HepG2 (cell line): ENCODE results near the gene ITGA6. TPM values are rescaled to one million over a fixed set of nuclear protein-coding genes. Genes with fewer than 3 reads are reported as not detected.

ENCODE experiments used
- EED ChIP-seq: sonication (generic); formaldehyde crosslinking; IDR thresholded peaks from 2 replicates; pipeline ENCODE4 v1.5.0; 2020; ENCODE audit warnings: mild to moderate bottlenecking, missing genetic modification reagents
- ETV5 ChIP-seq: IDR thresholded peaks from 2 replicates; pipeline ENCODE4 v1.6.1; 2018; ENCODE audit warnings: missing biosample characterization, missing genetic modification reagents, inconsistent platforms, borderline replicate concordance
- GABPA ChIP-seq, 2 experiments: IDR thresholded peaks; 2 replicates each; pipeline ENCODE4 v1.6.1; 2011 to 2016; ENCODE audit warnings: low read depth in 2 of 2, low read length in 1 of 2, missing biosample characterization in 1 of 2, missing genetic modification characterization in 1 of 2
- HDAC6 ChIP-seq: fragments of 200-600 bp; sonication (generic); IDR thresholded peaks from 2 replicates; pipeline ENCODE4 v1.7.0; 2017; ENCODE audit warnings: mild to moderate bottlenecking, antibody characterized with exemption, low read length, low read depth
- HNF4A ChIP-seq: sonication (generic); formaldehyde crosslinking; IDR thresholded peaks from 2 replicates; pipeline ENCODE4 v1.4.0; 2020; ENCODE audit warnings: missing genetic modification reagents
- HNRNPUL1 ChIP-seq: fragments of 200-400 bp; formaldehyde crosslinking; IDR thresholded peaks from 2 replicates; pipeline ENCODE4 v1.6.1; 2017; ENCODE audit warnings: low read depth, mild to moderate bottlenecking, low read length, moderate library complexity
- JARID2 ChIP-seq: sonication (generic); formaldehyde crosslinking; IDR thresholded peaks from 2 replicates; pipeline ENCODE4 v1.8.1; 2023; ENCODE audit warnings: missing genetic modification reagents, inconsistent platforms; ENCODE audit not compliant: insufficient replicate concordance
- JUND ChIP-seq: sonication (generic); formaldehyde crosslinking; IDR thresholded peaks from 2 replicates; pipeline ENCODE4 v1.8.0; 2022; ENCODE audit warnings: mild to moderate bottlenecking, missing genetic modification reagents
- MNT ChIP-seq: fragments of 450-650 bp; IDR thresholded peaks from 2 replicates; pipeline ENCODE4 v1.6.1; 2016
- U2AF1 ChIP-seq: fragments of 200-400 bp; formaldehyde crosslinking; optimal IDR thresholded peaks from 2 replicates; pipeline ENCODE3; 2017; ENCODE audit warnings: mild to moderate bottlenecking, low read depth, low read length
- ZBTB3 ChIP-seq: sonication (generic); formaldehyde crosslinking; IDR thresholded peaks from 2 replicates; pipeline ENCODE4 v1.4.0; 2020; ENCODE audit warnings: low read depth, mild to moderate bottlenecking, moderate library complexity, missing genetic modification reagents, borderline replicate concordance
- ZBTB7A ChIP-seq: sonication (generic); formaldehyde crosslinking; IDR thresholded peaks from 2 replicates; pipeline ENCODE4 v1.8.0; 2022; ENCODE audit warnings: mild to moderate bottlenecking, missing genetic modification reagents
- ZNF253 ChIP-seq: sonication (generic); formaldehyde crosslinking; IDR thresholded peaks from 2 replicates; pipeline ENCODE4 v1.8.0; 2022; ENCODE audit warnings: mild to moderate bottlenecking, missing genetic modification reagents, borderline replicate concordance
- ZNF510 ChIP-seq: sonication (generic); formaldehyde crosslinking; IDR thresholded peaks from 2 replicates; pipeline ENCODE4 v1.4.0; 2020; ENCODE audit warnings: low read depth, mild to moderate bottlenecking, missing genetic modification reagents
- ZXDC ChIP-seq: sonication (generic); formaldehyde crosslinking; IDR thresholded peaks from 2 replicates; pipeline ENCODE4 v1.5.0; 2020; ENCODE audit warnings: mild to moderate bottlenecking, missing genetic modification reagents
- polyA plus RNA-seq, 8 experiments: library from polyadenylated mRNA; depleted of rRNA in 3 of 8; stranded (reverse) in 7 of 8; unstranded in 1 of 8; fragments of >200 nt; fragmentation: Illumina TruSeq in 4 of 8; extraction: Trizol in 4 of 8; gene quantifications; 2 replicates each; pipeline versions ENCODE4 v1.2.1 to v1.2.3, GENCODE V29; 2011 to 2016; ENCODE audit warnings: low read depth in 4 of 8, missing spikeins in 1 of 8, mixed read lengths in 1 of 8; ENCODE audit not compliant: insufficient read depth in 1 of 8
- total RNA-seq, 5 experiments: library from RNA; depleted of rRNA; stranded (reverse); fragments of >200 nt; fragmentation: Illumina TruSeq; extraction: Trizol; gene quantifications; 2 replicates each; pipeline ENCODE4 v1.2.3, GENCODE V29; 2016; ENCODE audit warnings: low read depth in 1 of 5
- TF ChIP-seq, protein P1 (sequence below): sonication (generic); formaldehyde crosslinking; IDR thresholded peaks from 2 replicates; pipeline ENCODE4 v1.8.1; 2022; ENCODE audit warnings: low read depth, mild to moderate bottlenecking, missing genetic modification reagents
- TF ChIP-seq, protein P2 (sequence below): IDR thresholded peaks from 2 replicates; pipeline ENCODE4 v1.6.1; 2016; ENCODE audit warnings: control low read depth
- TF ChIP-seq, protein P3 (sequence below): IDR thresholded peaks from 2 replicates; pipeline ENCODE4 v1.6.1; 2016; ENCODE audit warnings: low read depth

Gene ITGA6
- total and polyA plus RNA-seq, 2 of the 13 experiments (the other 11 are each of a cell fraction or from before 2014, with no cell fraction given), result 24.0 to 92.5 TPM

GRCh38 chr2:172480301-172481218 lies 53.2 kb downstream of the ITGA6 start (continued):
- TF ChIP-seq U2AF1, result no peak
- TF ChIP-seq HDAC6, result no peak
- TF ChIP-seq EED (CRISPR knock-in tag), result no peak
- TF ChIP-seq, protein P1, sequence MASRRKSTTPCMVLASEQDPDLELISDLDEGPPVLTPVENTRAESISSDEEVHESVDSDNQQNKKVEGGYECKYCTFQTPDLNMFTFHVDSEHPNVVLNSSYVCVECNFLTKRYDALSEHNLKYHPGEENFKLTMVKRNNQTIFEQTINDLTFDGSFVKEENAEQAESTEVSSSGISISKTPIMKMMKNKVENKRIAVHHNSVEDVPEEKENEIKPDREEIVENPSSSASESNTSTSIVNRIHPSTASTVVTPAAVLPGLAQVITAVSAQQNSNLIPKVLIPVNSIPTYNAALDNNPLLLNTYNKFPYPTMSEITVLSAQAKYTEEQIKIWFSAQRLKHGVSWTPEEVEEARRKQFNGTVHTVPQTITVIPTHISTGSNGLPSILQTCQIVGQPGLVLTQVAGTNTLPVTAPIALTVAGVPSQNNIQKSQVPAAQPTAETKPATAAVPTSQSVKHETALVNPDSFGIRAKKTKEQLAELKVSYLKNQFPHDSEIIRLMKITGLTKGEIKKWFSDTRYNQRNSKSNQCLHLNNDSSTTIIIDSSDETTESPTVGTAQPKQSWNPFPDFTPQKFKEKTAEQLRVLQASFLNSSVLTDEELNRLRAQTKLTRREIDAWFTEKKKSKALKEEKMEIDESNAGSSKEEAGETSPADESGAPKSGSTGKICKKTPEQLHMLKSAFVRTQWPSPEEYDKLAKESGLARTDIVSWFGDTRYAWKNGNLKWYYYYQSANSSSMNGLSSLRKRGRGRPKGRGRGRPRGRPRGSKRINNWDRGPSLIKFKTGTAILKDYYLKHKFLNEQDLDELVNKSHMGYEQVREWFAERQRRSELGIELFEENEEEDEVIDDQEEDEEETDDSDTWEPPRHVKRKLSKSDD (CRISPR knock-in tag), result no peak
- TF ChIP-seq ZBTB7A (CRISPR knock-in tag), result no peak
- TF ChIP-seq, protein P2, sequence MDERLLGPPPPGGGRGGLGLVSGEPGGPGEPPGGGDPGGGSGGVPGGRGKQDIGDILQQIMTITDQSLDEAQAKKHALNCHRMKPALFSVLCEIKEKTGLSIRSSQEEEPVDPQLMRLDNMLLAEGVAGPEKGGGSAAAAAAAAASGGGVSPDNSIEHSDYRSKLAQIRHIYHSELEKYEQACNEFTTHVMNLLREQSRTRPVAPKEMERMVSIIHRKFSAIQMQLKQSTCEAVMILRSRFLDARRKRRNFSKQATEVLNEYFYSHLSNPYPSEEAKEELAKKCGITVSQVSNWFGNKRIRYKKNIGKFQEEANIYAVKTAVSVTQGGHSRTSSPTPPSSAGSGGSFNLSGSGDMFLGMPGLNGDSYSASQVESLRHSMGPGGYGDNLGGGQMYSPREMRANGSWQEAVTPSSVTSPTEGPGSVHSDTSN (CRISPR knock-in tag), result no peak
- no peak for TF ChIP-seq JUND (CRISPR knock-in tag)
- TF ChIP-seq, protein P3, sequence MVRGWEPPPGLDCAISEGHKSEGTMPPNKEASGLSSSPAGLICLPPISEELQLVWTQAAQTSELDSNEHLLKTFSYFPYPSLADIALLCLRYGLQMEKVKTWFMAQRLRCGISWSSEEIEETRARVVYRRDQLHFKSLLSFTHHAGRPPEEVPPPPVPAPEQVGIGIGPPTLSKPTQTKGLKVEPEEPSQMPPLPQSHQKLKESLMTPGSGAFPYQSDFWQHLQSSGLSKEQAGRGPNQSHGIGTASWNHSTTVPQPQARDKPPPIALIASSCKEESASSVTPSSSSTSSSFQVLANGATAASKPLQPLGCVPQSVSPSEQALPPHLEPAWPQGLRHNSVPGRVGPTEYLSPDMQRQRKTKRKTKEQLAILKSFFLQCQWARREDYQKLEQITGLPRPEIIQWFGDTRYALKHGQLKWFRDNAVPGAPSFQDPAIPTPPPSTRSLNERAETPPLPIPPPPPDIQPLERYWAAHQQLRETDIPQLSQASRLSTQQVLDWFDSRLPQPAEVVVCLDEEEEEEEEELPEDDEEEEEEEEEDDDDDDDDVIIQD (CRISPR knock-in tag), result peak; percentile 87
- TF ChIP-seq GABPA (IDR thresholded peaks at IDR 0.05; ENCODE audit: low read depth, low read length), result no peak
- peak; percentile 44 for TF ChIP-seq GABPA (CRISPR knock-in tag; IDR thresholded peaks at IDR 0.05; ENCODE audit: low read depth)
- 0 out of 2 replicates have a peak, but pooled peaks have one; percentile 57 for TF ChIP-seq ZBTB3 (CRISPR knock-in tag)
- peak; percentile 65; the same call in 1 of the 2 replicates for TF ChIP-seq ETV5
- peak; percentile 93 for TF ChIP-seq HNF4A (CRISPR knock-in tag)
- TF ChIP-seq ZNF253 (CRISPR knock-in tag), result no peak
- no peak for TF ChIP-seq MNT
- no peak for TF ChIP-seq HNRNPUL1
- TF ChIP-seq ZNF510, result 0 out of 2 replicates have a peak, but pooled peaks have one; percentile 50
- no peak for TF ChIP-seq JARID2 (CRISPR knock-in tag)
- no peak for TF ChIP-seq ZXDC
